HCT116 (cell line): Measurements from ENCODE around the gene TMEM38A.

Source experiments
- POLR2A ChIP-seq: IDR thresholded peaks from 2 replicates; pipeline ENCODE4 v1.7.0; 2011; ENCODE audit warnings: borderline replicate concordance; ENCODE audit not compliant: insufficient read depth, insufficient read length; ENCODE audit errors: extremely low read depth
- TF ChIP-seq, protein P1 (sequence below), 3 experiments: fragments of 200-600 bp in 1 of 3; sonication (generic) in 1 of 3; IDR thresholded peaks in 2 of 3; conservative IDR thresholded peaks in 1 of 3; 2 replicates each; pipeline ENCODE4 v1.5.1; 2012 to 2017; ENCODE audit warnings: low read depth in 2 of 3, low read length in 2 of 3, antibody characterized with exemption in 1 of 3, borderline replicate concordance in 1 of 3, control low read depth in 1 of 3, mild to moderate bottlenecking in 1 of 3, mixed read lengths in 1 of 3, mixed run types in 1 of 3, moderate library complexity in 1 of 3; ENCODE audit not compliant: insufficient read depth in 1 of 3

DNA sequence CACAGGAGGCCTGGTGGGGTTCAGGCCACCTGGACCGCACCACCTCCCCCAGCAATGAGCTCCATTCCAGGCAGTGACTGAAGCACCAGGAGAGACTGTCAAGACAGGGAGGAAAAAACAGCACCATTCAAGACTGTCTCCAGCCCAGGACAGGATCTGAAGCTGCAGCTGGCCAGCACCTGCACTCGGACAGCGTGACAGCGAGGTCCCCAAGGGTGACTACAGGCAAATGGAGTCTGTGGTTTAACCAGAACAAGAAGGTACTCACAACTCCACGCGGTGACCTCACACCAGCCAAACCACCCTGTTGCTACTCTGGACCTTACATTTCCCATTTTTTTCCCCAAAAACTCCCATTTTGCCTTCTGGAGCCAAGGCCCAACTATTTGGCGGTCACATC is 42.7 kb upstream of the TMEM38A start:
- TF ChIP-seq, protein P1, sequence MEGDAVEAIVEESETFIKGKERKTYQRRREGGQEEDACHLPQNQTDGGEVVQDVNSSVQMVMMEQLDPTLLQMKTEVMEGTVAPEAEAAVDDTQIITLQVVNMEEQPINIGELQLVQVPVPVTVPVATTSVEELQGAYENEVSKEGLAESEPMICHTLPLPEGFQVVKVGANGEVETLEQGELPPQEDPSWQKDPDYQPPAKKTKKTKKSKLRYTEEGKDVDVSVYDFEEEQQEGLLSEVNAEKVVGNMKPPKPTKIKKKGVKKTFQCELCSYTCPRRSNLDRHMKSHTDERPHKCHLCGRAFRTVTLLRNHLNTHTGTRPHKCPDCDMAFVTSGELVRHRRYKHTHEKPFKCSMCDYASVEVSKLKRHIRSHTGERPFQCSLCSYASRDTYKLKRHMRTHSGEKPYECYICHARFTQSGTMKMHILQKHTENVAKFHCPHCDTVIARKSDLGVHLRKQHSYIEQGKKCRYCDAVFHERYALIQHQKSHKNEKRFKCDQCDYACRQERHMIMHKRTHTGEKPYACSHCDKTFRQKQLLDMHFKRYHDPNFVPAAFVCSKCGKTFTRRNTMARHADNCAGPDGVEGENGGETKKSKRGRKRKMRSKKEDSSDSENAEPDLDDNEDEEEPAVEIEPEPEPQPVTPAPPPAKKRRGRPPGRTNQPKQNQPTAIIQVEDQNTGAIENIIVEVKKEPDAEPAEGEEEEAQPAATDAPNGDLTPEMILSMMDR (IDR thresholded peaks at IDR 0.05 in 2 of 3, conservative IDR thresholded peaks at IDR 0.05 in 1 of 3; ENCODE audit: borderline replicate concordance in 1 of 3, insufficient read depth in 1 of 3, low read depth in 2 of 3, low read length in 2 of 3), result no peak
- TF ChIP-seq POLR2A, result no peak
